ENCODE data around the gene RNF8. TPM values are rescaled to one million over a fixed set of nuclear protein-coding genes. Genes with fewer than 3 reads are reported as not detected.

RNF8 gene
- total RNA-seq, 1 experiment from 2014 or later, result 22.0 TPM

- Mint-ChIP-seq H3K27me3 (ENCODE audit: insufficient read depth, unreplicated experiment) (no peaks in the 10 kb centered on the region), H3K4me3 (ENCODE audit: unreplicated experiment) (no peak overlapping the region), H3K9me3 (ENCODE audit: unreplicated experiment) (no peaks in the 10 kb centered on the region), H3K36me3 (ENCODE audit: insufficient read depth, unreplicated experiment) (peaks cover 38% of the 10 kb centered on the region), H3K27ac (ENCODE audit: low read depth, unreplicated experiment) (peak overlapping the region; percentile 78), H3K4me1 (ENCODE audit: insufficient read depth, unreplicated experiment) (peaks cover 10% of the 10 kb centered on the region)
- intact Hi-C loops (cut with micrococcal nuclease), result no loop called here
- no peak for DNase-seq (ENCODE audit: unreplicated experiment)
- TF ChIP-seq CTCF (IDR thresholded peaks at IDR 0.05; ENCODE audit: unreplicated experiment), result no peak
- POLR2A ChIA-PET, result interaction anchor here (1.0 to 1.6 kb wide), 2 partner anchors 14 to 64 kb away, joined by 4 to 5 read pairs; partner anchors contain the start of gene CMTR1
- CTCF ChIA-PET, result interaction anchor here (0.6 to 1.7 kb wide), 6 partner anchors 11 to 44 kb away, joined by 3 to 6 read pairs (median 4); no protein-coding TSS in a partner anchor
- BruUV-seq (replicated peaks), result no TSS peak
Measured at GRCh38 chr6:37369321-37370201, 15.8 kb downstream of the RNF8 start.

- no TSS peak for BruUV-seq (replicated peaks)
- Mint-ChIP-seq H3K36me3 (ENCODE audit: insufficient read depth, unreplicated experiment) (peaks cover 47% of the 10 kb centered on the region), H3K27ac (ENCODE audit: low read depth, unreplicated experiment) (no peak overlapping the region), H3K4me1 (ENCODE audit: insufficient read depth, unreplicated experiment) (peaks cover 5% of the 10 kb centered on the region), H3K9me3 (ENCODE audit: unreplicated experiment) (no peaks in the 10 kb centered on the region), H3K4me3 (ENCODE audit: unreplicated experiment) (no peak overlapping the region), H3K27me3 (ENCODE audit: insufficient read depth, unreplicated experiment) (no peaks in the 10 kb centered on the region)
- no peak for TF ChIP-seq CTCF (IDR thresholded peaks at IDR 0.05; ENCODE audit: unreplicated experiment)
- DNase-seq (ENCODE audit: unreplicated experiment), result no peak
- intact Hi-C loops (cut with micrococcal nuclease), result no loop called here
- ChIA-PET CTCF (interaction anchor here (0.8 to 1.0 kb wide), 4 partner anchors 9 to 50 kb away, joined by 3 to 10 read pairs (median 4); no protein-coding TSS in a partner anchor), POLR2A (interaction anchor here (0.6 to 1.6 kb wide), 4 partner anchors 9 to 64 kb away, joined by 3 to 5 read pairs (median 4); partner anchors contain the start of gene RNF8)
Measured at GRCh38 chr6:37371154-37372083, 17.6 kb downstream of the RNF8 start.

- DNase-seq (ENCODE audit: unreplicated experiment), result no peak
- no peak for TF ChIP-seq CTCF (IDR thresholded peaks at IDR 0.05; ENCODE audit: unreplicated experiment)
- Mint-ChIP-seq H3K9me3 (ENCODE audit: unreplicated experiment) (no peaks in the 10 kb centered on the region), H3K4me3 (ENCODE audit: unreplicated experiment) (no peak overlapping the region), H3K27me3 (ENCODE audit: insufficient read depth, unreplicated experiment) (no peaks in the 10 kb centered on the region), H3K36me3 (ENCODE audit: insufficient read depth, unreplicated experiment) (peaks cover 48% of the 10 kb centered on the region), H3K27ac (ENCODE audit: low read depth, unreplicated experiment) (no peak overlapping the region), H3K4me1 (ENCODE audit: insufficient read depth, unreplicated experiment) (peaks cover 5% of the 10 kb centered on the region)
- intact Hi-C loops (cut with micrococcal nuclease), result no loop called here
- no TSS peak for BruUV-seq (replicated peaks)
- CTCF ChIA-PET, result interaction anchor here (0.8 to 1.0 kb wide), 3 partner anchors 10 to 49 kb away, joined by 3 to 10 read pairs (median 6); no protein-coding TSS in a partner anchor
- POLR2A ChIA-PET, result interaction anchor here (0.7 to 1.6 kb wide), 3 partner anchors 9 to 63 kb away, joined by 3 to 5 read pairs (median 5); no protein-coding TSS in a partner anchor
Measured at GRCh38 chr6:37372116-37372515, 18.3 kb downstream of the RNF8 start.
